Measurements from ENCODE around the gene JAG2.

- TF ChIP-seq EGR1 (IDR thresholded peaks at IDR 0.05; ENCODE audit: low read depth), result no peak
- TF ChIP-seq CTCF (IDR thresholded peaks at IDR 0.05 in 2 of 3, conservative IDR thresholded peaks at IDR 0.05 in 1 of 3; ENCODE audit: borderline replicate concordance in 1 of 3, insufficient read depth in 1 of 3, low read depth in 2 of 3, low read length in 2 of 3), result peak in 2 of 3 experiments; percentile 58 to 60; a peak in 4 of 6 replicates
- TF ChIP-seq POLR2AphosphoS5 (IDR thresholded peaks at IDR 0.05; ENCODE audit: low read depth, low read length), result no peak
- no peak for TF ChIP-seq SIN3A (IDR thresholded peaks at IDR 0.05; ENCODE audit: low read depth)
- TF ChIP-seq MAX (IDR thresholded peaks at IDR 0.05), result no peak
- no peak for TF ChIP-seq REST (IDR thresholded peaks at IDR 0.05; ENCODE audit: low read depth)
- no peak for TF ChIP-seq EZH2 (IDR thresholded peaks at IDR 0.05)
- TF ChIP-seq ELF1 (IDR thresholded peaks at IDR 0.05; ENCODE audit: borderline replicate concordance, low read depth), result no peak
- TF ChIP-seq POLR2A (IDR thresholded peaks at IDR 0.05; ENCODE audit: borderline replicate concordance, extremely low read depth, insufficient read depth, insufficient read length), result no peak
- no peak for TF ChIP-seq YY1 (IDR thresholded peaks at IDR 0.05; ENCODE audit: extremely low read depth, insufficient replicate concordance, low read depth, low read length)
- TF ChIP-seq EZH2phosphoT487 (IDR thresholded peaks at IDR 0.05; ENCODE audit: borderline replicate concordance), result no peak
- TF ChIP-seq JUND (IDR thresholded peaks at IDR 0.05), result no peak
- no peak for TF ChIP-seq SP1 (IDR thresholded peaks at IDR 0.05; ENCODE audit: low read depth)
Measured at GRCh38 chr14:105168979-105169507, 467 bp upstream of the JAG2 start.
